OCI-LY7 (cell line): ENCODE measurements around the gene KRT72.

Experiments used
- CTCF ChIP-seq: fragments of 200-600 bp; sonication (generic); conservative IDR thresholded peaks from 2 replicates; pipeline ENCODE4 v1.5.1; 2014; ENCODE audit warnings: mild to moderate bottlenecking, antibody characterized with exemption, low read length, moderate library complexity, mixed read lengths
- EZH2phosphoT487 ChIP-seq: fragments of 200-600 bp; sonication (generic); IDR thresholded peaks from 2 replicates; pipeline ENCODE4 v1.6.1; 2018; ENCODE audit warnings: low read depth, borderline replicate concordance, mild to moderate bottlenecking, mixed run types, antibody characterized with exemption, low read length, moderate library complexity, mixed read lengths

GRCh38 chr12:52629281-52630007 is 28.2 kb upstream of the KRT72 start:
- TF ChIP-seq CTCF, result no peak
- TF ChIP-seq EZH2phosphoT487, result no peak
